OCI-LY3 (cell line): ENCODE results near the gene ITGB1.

Source experiments
- EZH2phosphoT487 ChIP-seq: fragments of 200-600 bp; shearing (Covaris generic); IDR thresholded peaks from 2 replicates; pipeline ENCODE4 v1.6.1; 2018; ENCODE audit warnings: antibody characterized with exemption, mixed run types, low read depth
- TF ChIP-seq, protein P1 (sequence below): fragments of 200-600, 300-600 bp; sonication (generic); IDR thresholded peaks from 2 replicates; pipeline ENCODE4 v1.5.1; 2014; ENCODE audit warnings: antibody characterized with exemption, low read length, low read depth

DNA sequence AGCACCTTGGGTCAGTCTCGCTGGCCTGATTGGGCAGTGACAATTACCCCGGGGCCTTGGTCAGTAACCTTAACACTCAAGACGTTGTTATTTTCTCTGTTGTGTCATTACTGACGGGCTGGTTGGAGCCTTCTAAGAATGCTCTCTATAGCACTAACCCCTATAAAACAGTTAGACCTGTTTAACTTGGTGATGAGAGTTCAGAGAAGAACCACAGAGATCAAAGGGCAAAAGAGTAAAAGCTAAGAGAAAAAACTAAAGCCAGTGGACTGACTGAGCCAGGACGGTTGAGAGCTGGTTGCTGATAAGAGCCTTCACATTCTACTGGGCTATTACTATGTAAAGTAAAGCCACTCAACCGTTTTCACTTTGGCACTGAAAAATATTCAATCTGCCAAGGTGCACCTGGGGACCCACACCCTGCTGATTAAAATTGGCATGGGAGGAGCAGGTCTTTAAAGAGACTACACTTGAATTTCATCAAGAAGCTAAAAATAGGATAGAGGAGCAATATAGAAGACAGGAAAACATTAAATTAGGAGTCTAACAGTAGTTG, 13.6 kb upstream of the ITGB1 start:
- TF ChIP-seq, protein P1, sequence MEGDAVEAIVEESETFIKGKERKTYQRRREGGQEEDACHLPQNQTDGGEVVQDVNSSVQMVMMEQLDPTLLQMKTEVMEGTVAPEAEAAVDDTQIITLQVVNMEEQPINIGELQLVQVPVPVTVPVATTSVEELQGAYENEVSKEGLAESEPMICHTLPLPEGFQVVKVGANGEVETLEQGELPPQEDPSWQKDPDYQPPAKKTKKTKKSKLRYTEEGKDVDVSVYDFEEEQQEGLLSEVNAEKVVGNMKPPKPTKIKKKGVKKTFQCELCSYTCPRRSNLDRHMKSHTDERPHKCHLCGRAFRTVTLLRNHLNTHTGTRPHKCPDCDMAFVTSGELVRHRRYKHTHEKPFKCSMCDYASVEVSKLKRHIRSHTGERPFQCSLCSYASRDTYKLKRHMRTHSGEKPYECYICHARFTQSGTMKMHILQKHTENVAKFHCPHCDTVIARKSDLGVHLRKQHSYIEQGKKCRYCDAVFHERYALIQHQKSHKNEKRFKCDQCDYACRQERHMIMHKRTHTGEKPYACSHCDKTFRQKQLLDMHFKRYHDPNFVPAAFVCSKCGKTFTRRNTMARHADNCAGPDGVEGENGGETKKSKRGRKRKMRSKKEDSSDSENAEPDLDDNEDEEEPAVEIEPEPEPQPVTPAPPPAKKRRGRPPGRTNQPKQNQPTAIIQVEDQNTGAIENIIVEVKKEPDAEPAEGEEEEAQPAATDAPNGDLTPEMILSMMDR: no peak
- no peak for TF ChIP-seq EZH2phosphoT487
